Right lobe of liver (tissue), 4 donors: ENCODE results near the gene WDR89.

Experiments used
- CTCF ChIP-seq, 4 donors: fragments of 200-600 bp in 3 of 4; fragments of 450-650 bp in 1 of 4; IDR thresholded peaks; one replicate each; pipeline versions ENCODE4 v1.5.1 to v1.8.0; 2016 to 2022; ENCODE audit warnings: antibody characterized with exemption in 4 of 4, mild to moderate bottlenecking in 2 of 4
- POLR2A ChIP-seq: fragments of 450-650 bp; IDR thresholded peaks from one replicate; pipeline ENCODE4 v1.6.1; 2017; ENCODE audit warnings: antibody characterized with exemption, mild to moderate bottlenecking
- donor health status: DM: no; HTN: no; CAD: no.
- donor health status: DM: no; HTN: no; CAD: no.
- donor health status: DM: no; HTN: yes; CAD: no.

GRCh38 chr14:63598807-63599206, 42.9 kb downstream of the WDR89 start:
- no peak for TF ChIP-seq CTCF (IDR thresholded peaks at IDR 0.05)
- TF ChIP-seq POLR2A: no peak
